HEK293 (cell line): ENCODE data around the gene KDM6A.

Source experiments
- BCL11A ChIP-seq: fragments of 450-650 bp; formaldehyde crosslinking; IDR thresholded peaks from 2 replicates; pipeline ENCODE4 v1.5.1; 2016; ENCODE audit warnings: low read depth, missing biosample characterization, missing genetic modification characterization
- GLI4 ChIP-seq: fragments of 450-650 bp; formaldehyde crosslinking; IDR thresholded peaks from 2 replicates; pipeline ENCODE4 v1.5.1; 2016; ENCODE audit warnings: missing biosample characterization, missing genetic modification characterization
- KLF16 ChIP-seq: fragments of 450-650 bp; formaldehyde crosslinking; IDR thresholded peaks from 2 replicates; pipeline ENCODE4 v1.5.1; 2017; ENCODE audit warnings: missing biosample characterization, missing genetic modification characterization
- KLF8 ChIP-seq: fragments of 450-650 bp; formaldehyde crosslinking; IDR thresholded peaks from 2 replicates; pipeline ENCODE4 v1.5.1; 2016; ENCODE audit warnings: missing biosample characterization, missing genetic modification characterization
- OSR2 ChIP-seq: fragments of 450-650 bp; formaldehyde crosslinking; IDR thresholded peaks from 2 replicates; pipeline ENCODE4 v1.5.1; 2016; ENCODE audit warnings: missing biosample characterization, missing genetic modification characterization
- PRDM10 ChIP-seq: fragments of 450-650 bp; formaldehyde crosslinking; IDR thresholded peaks from 2 replicates; pipeline ENCODE4 v1.5.1; 2016; ENCODE audit warnings: missing biosample characterization, missing genetic modification characterization
- REPIN1 ChIP-seq: fragments of 450-650 bp; formaldehyde crosslinking; IDR thresholded peaks from 2 replicates; pipeline ENCODE4 v1.5.1; 2017; ENCODE audit warnings: missing biosample characterization, missing genetic modification characterization, low read depth
- SETDB1 ChIP-seq: IDR thresholded peaks from one replicate; pipeline ENCODE4 v1.6.1; 2017; ENCODE audit warnings: mild to moderate bottlenecking, low read length, moderate library complexity, mixed read lengths; ENCODE audit not compliant: insufficient read length
- SP3 ChIP-seq: fragments of 450-650 bp; formaldehyde crosslinking; IDR thresholded peaks from 2 replicates; pipeline ENCODE4 v1.5.1; 2016; ENCODE audit warnings: missing biosample characterization, missing genetic modification characterization
- WT1 ChIP-seq: fragments of 450-650 bp; formaldehyde crosslinking; IDR thresholded peaks from 2 replicates; pipeline ENCODE4 v1.5.1; 2016; ENCODE audit warnings: missing biosample characterization, missing genetic modification characterization
- ZBTB20 ChIP-seq: fragments of 450-650 bp; formaldehyde crosslinking; IDR thresholded peaks from 2 replicates; pipeline ENCODE4 v1.5.1; 2016; ENCODE audit warnings: missing biosample characterization, missing genetic modification characterization
- ZBTB6 ChIP-seq: fragments of 450-650 bp; formaldehyde crosslinking; IDR thresholded peaks from 2 replicates; pipeline ENCODE4 v1.5.1; 2017; ENCODE audit warnings: missing biosample characterization, missing genetic modification characterization
- ZNF132 ChIP-seq: fragments of 450-650 bp; formaldehyde crosslinking; IDR thresholded peaks from 2 replicates; pipeline ENCODE4 v1.5.1; 2017; ENCODE audit warnings: missing biosample characterization, missing genetic modification characterization, borderline replicate concordance
- ZNF140 ChIP-seq: fragments of 450-650 bp; formaldehyde crosslinking; IDR thresholded peaks from 2 replicates; pipeline ENCODE4 v1.5.1; 2016; ENCODE audit warnings: missing biosample characterization, missing genetic modification characterization
- ZNF19 ChIP-seq: fragments of 450-650 bp; formaldehyde crosslinking; IDR thresholded peaks from 2 replicates; pipeline ENCODE4; 2016; ENCODE audit warnings: missing biosample characterization, missing genetic modification characterization, low read depth
- ZNF248 ChIP-seq: fragments of 450-650 bp; formaldehyde crosslinking; IDR thresholded peaks from 2 replicates; pipeline ENCODE4 v1.5.1; 2017; ENCODE audit warnings: missing biosample characterization, missing genetic modification characterization
- ZNF292 ChIP-seq: fragments of 450-650 bp; formaldehyde crosslinking; IDR thresholded peaks from 2 replicates; pipeline ENCODE4 v1.5.1; 2016; ENCODE audit warnings: low read depth, missing biosample characterization, missing genetic modification characterization, borderline replicate concordance
- ZNF488 ChIP-seq: fragments of 450-650 bp; formaldehyde crosslinking; IDR thresholded peaks from 2 replicates; pipeline ENCODE4 v1.5.1; 2016; ENCODE audit warnings: missing biosample characterization, missing genetic modification characterization
- ZNF585B ChIP-seq: fragments of 450-650 bp; formaldehyde crosslinking; IDR thresholded peaks from 2 replicates; pipeline ENCODE4 v1.5.1; 2016; ENCODE audit warnings: missing biosample characterization, missing genetic modification characterization
- ZNF596 ChIP-seq: fragments of 450-650 bp; IDR thresholded peaks from 2 replicates; pipeline ENCODE4 v1.5.0; 2018; ENCODE audit warnings: missing biosample characterization, mild to moderate bottlenecking, missing genetic modification characterization, moderate library complexity
- ZNF629 ChIP-seq: fragments of 450-650 bp; formaldehyde crosslinking; IDR thresholded peaks from 2 replicates; pipeline ENCODE4 v1.5.1; 2017; ENCODE audit warnings: missing biosample characterization, missing genetic modification characterization
- ZNF658 ChIP-seq: fragments of 450-650 bp; formaldehyde crosslinking; IDR thresholded peaks from 2 replicates; pipeline ENCODE4; 2016; ENCODE audit warnings: missing biosample characterization, missing genetic modification characterization
- ZNF692 ChIP-seq: fragments of 450-650 bp; formaldehyde crosslinking; IDR thresholded peaks from 2 replicates; pipeline ENCODE4 v1.5.1; 2016; ENCODE audit warnings: missing biosample characterization, missing genetic modification characterization
- ZNF747 ChIP-seq: fragments of 450-650 bp; formaldehyde crosslinking; IDR thresholded peaks from 2 replicates; pipeline ENCODE4 v1.5.1; 2016; ENCODE audit warnings: missing biosample characterization, missing genetic modification characterization
- ZNF768 ChIP-seq: fragments of 450-650 bp; formaldehyde crosslinking; IDR thresholded peaks from 2 replicates; pipeline ENCODE4 v1.5.1; 2018; ENCODE audit warnings: missing biosample characterization, mild to moderate bottlenecking, missing genetic modification characterization
- ZNF785 ChIP-seq: fragments of 450-650 bp; formaldehyde crosslinking; IDR thresholded peaks from 2 replicates; pipeline ENCODE4 v1.5.1; 2016; ENCODE audit warnings: missing biosample characterization, missing genetic modification characterization
- TF ChIP-seq, protein P1 (sequence below): fragments of 450-650 bp; formaldehyde crosslinking; IDR thresholded peaks from 2 replicates; pipeline ENCODE4 v1.5.1; 2017; ENCODE audit warnings: missing biosample characterization, missing genetic modification characterization
- TF ChIP-seq, protein P2 (sequence below): fragments of 450-650 bp; formaldehyde crosslinking; IDR thresholded peaks from 2 replicates; pipeline ENCODE4 v1.5.1; 2016; ENCODE audit warnings: missing biosample characterization, missing genetic modification characterization

KDM6A gene

GRCh38 chrX:45011597-45011996 is 138.6 kb downstream of the KDM6A start (continued):
- no peak for TF ChIP-seq ZNF248 (tag by site-specific recombination)
- peak; percentile 47; the same call in 1 of the 2 replicates for TF ChIP-seq SP3 (tag by site-specific recombination)
- TF ChIP-seq ZNF629 (tag by site-specific recombination) = peak; percentile 77
- no peak for TF ChIP-seq BCL11A (tag by site-specific recombination)
- TF ChIP-seq ZNF785 (tag by site-specific recombination) = no peak
- TF ChIP-seq ZNF658 = no peak
- TF ChIP-seq ZBTB20 = no peak
- TF ChIP-seq ZNF692 (tag by site-specific recombination) = no peak
- TF ChIP-seq PRDM10 (tag by site-specific recombination) = no peak
- TF ChIP-seq, protein P1, sequence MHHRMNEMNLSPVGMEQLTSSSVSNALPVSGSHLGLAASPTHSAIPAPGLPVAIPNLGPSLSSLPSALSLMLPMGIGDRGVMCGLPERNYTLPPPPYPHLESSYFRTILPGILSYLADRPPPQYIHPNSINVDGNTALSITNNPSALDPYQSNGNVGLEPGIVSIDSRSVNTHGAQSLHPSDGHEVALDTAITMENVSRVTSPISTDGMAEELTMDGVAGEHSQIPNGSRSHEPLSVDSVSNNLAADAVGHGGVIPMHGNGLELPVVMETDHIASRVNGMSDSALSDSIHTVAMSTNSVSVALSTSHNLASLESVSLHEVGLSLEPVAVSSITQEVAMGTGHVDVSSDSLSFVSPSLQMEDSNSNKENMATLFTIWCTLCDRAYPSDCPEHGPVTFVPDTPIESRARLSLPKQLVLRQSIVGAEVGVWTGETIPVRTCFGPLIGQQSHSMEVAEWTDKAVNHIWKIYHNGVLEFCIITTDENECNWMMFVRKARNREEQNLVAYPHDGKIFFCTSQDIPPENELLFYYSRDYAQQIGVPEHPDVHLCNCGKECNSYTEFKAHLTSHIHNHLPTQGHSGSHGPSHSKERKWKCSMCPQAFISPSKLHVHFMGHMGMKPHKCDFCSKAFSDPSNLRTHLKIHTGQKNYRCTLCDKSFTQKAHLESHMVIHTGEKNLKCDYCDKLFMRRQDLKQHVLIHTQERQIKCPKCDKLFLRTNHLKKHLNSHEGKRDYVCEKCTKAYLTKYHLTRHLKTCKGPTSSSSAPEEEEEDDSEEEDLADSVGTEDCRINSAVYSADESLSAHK = 0 out of 2 replicates have a peak, but pooled peaks have one; percentile 17
- no peak for TF ChIP-seq KLF16 (tag by site-specific recombination)
- TF ChIP-seq ZNF596 (tag by site-specific recombination) = no peak
- no peak for TF ChIP-seq WT1 (tag by site-specific recombination)
- no peak for TF ChIP-seq ZNF488 (tag by site-specific recombination)
- TF ChIP-seq ZNF768 (tag by site-specific recombination) = no peak
- no peak for TF ChIP-seq ZBTB6 (tag by site-specific recombination)
- TF ChIP-seq SETDB1 = no peak
- TF ChIP-seq KLF8 = no peak
- TF ChIP-seq, protein P2, sequence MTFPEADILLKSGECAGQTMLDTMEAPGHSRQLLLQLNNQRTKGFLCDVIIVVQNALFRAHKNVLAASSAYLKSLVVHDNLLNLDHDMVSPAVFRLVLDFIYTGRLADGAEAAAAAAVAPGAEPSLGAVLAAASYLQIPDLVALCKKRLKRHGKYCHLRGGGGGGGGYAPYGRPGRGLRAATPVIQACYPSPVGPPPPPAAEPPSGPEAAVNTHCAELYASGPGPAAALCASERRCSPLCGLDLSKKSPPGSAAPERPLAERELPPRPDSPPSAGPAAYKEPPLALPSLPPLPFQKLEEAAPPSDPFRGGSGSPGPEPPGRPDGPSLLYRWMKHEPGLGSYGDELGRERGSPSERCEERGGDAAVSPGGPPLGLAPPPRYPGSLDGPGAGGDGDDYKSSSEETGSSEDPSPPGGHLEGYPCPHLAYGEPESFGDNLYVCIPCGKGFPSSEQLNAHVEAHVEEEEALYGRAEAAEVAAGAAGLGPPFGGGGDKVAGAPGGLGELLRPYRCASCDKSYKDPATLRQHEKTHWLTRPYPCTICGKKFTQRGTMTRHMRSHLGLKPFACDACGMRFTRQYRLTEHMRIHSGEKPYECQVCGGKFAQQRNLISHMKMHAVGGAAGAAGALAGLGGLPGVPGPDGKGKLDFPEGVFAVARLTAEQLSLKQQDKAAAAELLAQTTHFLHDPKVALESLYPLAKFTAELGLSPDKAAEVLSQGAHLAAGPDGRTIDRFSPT (tag by site-specific recombination) = no peak
- TF ChIP-seq OSR2 = no peak
- TF ChIP-seq ZNF140 (tag by site-specific recombination) = peak; percentile 99
- TF ChIP-seq REPIN1 = no peak
- TF ChIP-seq ZNF747 (tag by site-specific recombination) = no peak
- TF ChIP-seq ZNF132 = no peak
- no peak for TF ChIP-seq GLI4 (tag by site-specific recombination)
- TF ChIP-seq ZNF19 (tag by site-specific recombination) = peak; percentile 91; the same call in 1 of the 2 replicates
- TF ChIP-seq ZNF585B (tag by site-specific recombination) = no peak
- no peak for TF ChIP-seq ZNF292 (tag by site-specific recombination)
